Rectal smooth muscle tissue (tissue), 1 donor: ENCODE data around the gene RASA1.
"Not testable (repeated sequence)": the region's sequence is repeated elsewhere in the genome, so short reads cannot be mapped to it uniquely, and the experiment has no call there.

Experiments
- H3K27ac ChIP-seq: one replicate; pipeline ENCODE4 v1.7.0; 2013; ENCODE audit warnings: low read depth, low read length, inconsistent platforms
- H3K27me3 ChIP-seq: one replicate; pipeline ENCODE4 v1.7.0; 2013; ENCODE audit warnings: low read length; ENCODE audit not compliant: control insufficient read depth, insufficient read depth
- H3K36me3 ChIP-seq: one replicate; pipeline ENCODE4 v1.7.0; 2013; ENCODE audit warnings: low read length; ENCODE audit not compliant: control insufficient read depth, insufficient read depth
- H3K4me1 ChIP-seq: one replicate; pipeline ENCODE4 v1.7.0; 2013; ENCODE audit warnings: low read length; ENCODE audit not compliant: control insufficient read depth, insufficient read depth
- H3K4me3 ChIP-seq: one replicate; pipeline ENCODE4 v1.7.0; 2013; ENCODE audit warnings: low read length
- H3K9ac ChIP-seq: one replicate; pipeline ENCODE4 v1.7.0; 2013; ENCODE audit warnings: low read length

The RASA1 gene

DNA sequence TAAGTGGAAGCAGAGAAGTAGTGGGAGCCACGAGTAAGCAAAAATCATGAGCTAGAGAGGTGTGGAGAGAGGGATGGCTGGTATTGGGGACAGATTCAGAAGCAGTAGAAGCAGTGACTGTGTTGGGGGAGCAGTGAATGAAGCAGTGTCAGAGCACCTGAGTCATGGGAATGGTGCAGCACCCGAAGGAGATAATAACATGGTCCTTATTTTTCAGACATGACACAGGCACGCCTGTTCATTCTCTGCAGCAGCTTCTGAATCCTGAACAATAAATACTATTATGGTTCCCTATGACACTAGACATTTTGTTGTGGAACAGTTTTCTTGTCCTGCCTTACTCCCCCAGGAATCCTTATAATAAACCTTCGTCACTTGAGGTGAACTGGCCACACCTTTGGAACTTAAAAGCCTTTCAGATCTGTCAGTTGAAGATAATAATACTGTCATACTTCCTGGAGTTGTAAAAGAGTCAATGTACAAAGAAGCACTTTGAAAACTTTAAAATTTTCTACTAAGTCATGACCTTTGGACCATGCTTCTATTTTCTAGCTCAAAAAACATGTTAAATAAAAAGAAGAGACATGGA, 7.0 kb upstream of the RASA1 start:
- Histone ChIP-seq H3K4me3 (no peak overlapping the region), H3K27ac (no peak overlapping the region), H3K9ac (no peak overlapping the region), H3K27me3 (no peaks in the 10 kb centered on the region), H3K36me3 (no peaks in the 10 kb centered on the region), H3K4me1 (no peaks in the 10 kb centered on the region)

- H3K4me3 ChIP-seq = no peak overlapping the region
- no peak overlapping the region for H3K9ac ChIP-seq
- no peaks in the 10 kb centered on the region for H3K36me3 ChIP-seq
- H3K4me1 ChIP-seq = peaks cover 3% of the 10 kb centered on the region
- no peak overlapping the region for H3K27ac ChIP-seq
- no peaks in the 10 kb centered on the region for H3K27me3 ChIP-seq
Observed at GRCh38 chr5:87263498-87263897, 4.2 kb upstream of the RASA1 start.

- Histone ChIP-seq H3K27me3 (no peaks in the 10 kb centered on the region), H3K4me1 (peaks cover 10% of the 10 kb centered on the region), H3K9ac (peak overlapping the region; percentile 82), H3K4me3 (peak overlapping the region; percentile 87), H3K27ac (peak overlapping the region; percentile 86), H3K36me3 (no peaks in the 10 kb centered on the region)
Observed at GRCh38 chr5:87266914-87267573, 639 bp upstream of the RASA1 start.

DNA sequence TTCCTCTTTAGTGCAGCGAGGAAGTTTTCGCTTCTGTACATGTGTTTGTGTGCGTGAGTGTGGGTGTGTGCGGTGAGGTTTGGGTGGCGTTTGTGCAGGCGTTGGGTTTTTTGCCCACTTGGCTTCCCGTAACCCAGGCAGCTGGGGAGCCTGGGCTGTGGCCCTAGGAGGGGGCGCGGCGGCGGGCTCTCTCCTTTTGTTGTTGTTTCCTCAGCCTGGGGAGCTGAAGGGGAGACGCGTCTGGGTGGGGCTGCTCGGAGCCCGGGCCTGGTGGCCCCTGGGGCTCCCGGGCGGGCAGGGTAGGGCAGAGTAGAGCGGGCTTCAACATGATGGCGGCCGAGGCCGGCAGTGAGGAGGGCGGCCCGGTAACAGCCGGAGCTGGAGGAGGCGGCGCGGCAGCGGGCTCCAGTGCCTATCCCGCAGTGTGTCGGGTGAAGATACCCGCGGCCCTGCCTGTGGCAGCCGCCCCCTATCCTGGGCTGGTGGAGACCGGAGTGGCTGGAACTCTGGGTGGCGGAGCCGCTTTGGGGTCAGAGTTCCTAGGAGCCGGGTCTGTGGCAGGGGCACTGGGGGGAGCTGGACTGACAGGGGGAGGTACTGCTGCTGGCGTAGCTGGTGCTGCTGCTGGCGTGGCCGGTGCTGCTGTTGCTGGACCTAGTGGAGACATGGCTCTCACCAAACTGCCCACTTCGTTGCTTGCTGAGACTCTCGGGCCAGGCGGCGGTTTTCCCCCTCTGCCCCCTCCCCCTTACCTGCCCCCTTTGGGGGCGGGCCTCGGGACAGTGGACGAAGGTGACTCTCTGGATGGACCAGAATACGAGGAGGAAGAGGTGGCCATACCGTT, 665 bp downstream of the RASA1 start:
- H3K27ac ChIP-seq = peak overlapping the region; percentile 86
- H3K27me3 ChIP-seq = no peaks in the 10 kb centered on the region
- peaks cover 10% of the 10 kb centered on the region for H3K4me1 ChIP-seq
- H3K36me3 ChIP-seq = no peaks in the 10 kb centered on the region
- peak overlapping the region; percentile 74 for H3K9ac ChIP-seq
- peak overlapping the region; percentile 87 for H3K4me3 ChIP-seq

DNA sequence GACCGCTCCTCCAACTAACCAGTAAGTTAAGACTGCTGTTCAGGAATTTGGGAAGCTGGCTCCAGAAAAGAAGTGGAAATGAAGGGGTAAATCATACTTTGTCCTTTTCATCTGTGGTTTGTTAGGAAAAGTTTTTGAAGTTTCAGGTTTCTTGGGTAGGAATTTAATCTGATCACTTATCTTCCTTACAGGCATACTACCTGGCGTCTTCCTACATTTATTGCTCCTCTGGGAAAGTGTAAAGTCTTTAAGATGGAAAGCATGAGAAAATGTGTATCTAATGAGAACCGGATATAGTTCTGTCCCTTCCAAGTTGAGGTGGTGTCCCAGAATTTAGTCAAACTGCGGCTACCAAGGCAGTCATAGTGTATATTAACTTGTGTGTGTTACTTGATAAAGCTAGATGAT, 1.3 kb downstream of the RASA1 start:
- Histone ChIP-seq H3K27ac (no peak overlapping the region), H3K4me1 (peaks cover 10% of the 10 kb centered on the region)

GRCh38 chr5:87270888-87271287, 3.2 kb downstream of the RASA1 start:
- not testable (repeated sequence) for H3K4me1 ChIP-seq, H3K9ac ChIP-seq, H3K27me3 ChIP-seq

More for the DNA sequence above, 1.3 kb downstream of the RASA1 start:
- Histone ChIP-seq H3K4me3 (peak overlapping the region; percentile 87), H3K27me3 (no peaks in the 10 kb centered on the region), H3K36me3 (no peaks in the 10 kb centered on the region), H3K9ac (peak overlapping the region; percentile 74)

GRCh38 chr5:87276655-87277054, 9.0 kb downstream of the RASA1 start:
- Histone ChIP-seq H3K4me3 (no peak overlapping the region), H3K4me1 (no peaks in the 10 kb centered on the region), H3K27ac (no peak overlapping the region), H3K36me3 (no peaks in the 10 kb centered on the region), H3K9ac (no peak overlapping the region), H3K27me3 (no peaks in the 10 kb centered on the region)

More at GRCh38 chr5:87270888-87271287, 3.2 kb downstream of the RASA1 start:
- H3K36me3 ChIP-seq, H3K27ac ChIP-seq, H3K4me3 ChIP-seq: not testable (repeated sequence)

DNA sequence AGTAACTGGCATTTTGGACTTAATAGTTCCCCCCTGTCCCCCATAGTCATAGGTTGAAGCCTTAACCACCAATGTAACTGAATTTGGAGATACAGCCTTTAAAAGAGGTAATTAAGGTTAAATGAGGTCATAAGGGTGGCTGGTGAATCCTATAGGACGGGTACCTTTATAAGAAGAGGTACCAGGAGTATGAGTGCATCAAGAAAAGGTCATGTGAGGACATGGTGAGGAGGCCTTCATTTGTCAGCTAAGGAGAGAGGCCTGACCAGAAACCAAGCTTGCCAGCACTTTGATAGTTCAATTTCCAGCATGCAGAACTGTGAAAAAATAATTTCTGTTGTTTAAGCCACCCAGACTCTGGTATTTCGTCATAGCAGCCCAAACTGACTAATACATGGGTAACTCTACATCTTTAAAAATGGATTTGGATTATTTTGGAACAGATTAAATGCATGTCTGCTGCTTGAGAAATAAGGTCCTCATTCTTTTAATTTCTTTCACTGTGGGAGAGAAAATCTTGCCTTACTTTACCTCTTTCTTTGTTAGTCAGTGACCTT, 9.7 kb downstream of the RASA1 start:
- H3K27ac ChIP-seq = no peak overlapping the region
- no peaks in the 10 kb centered on the region for H3K27me3 ChIP-seq
- no peaks in the 10 kb centered on the region for H3K36me3 ChIP-seq
- no peaks in the 10 kb centered on the region for H3K4me1 ChIP-seq
- no peak overlapping the region for H3K4me3 ChIP-seq
- H3K9ac ChIP-seq = no peak overlapping the region

DNA sequence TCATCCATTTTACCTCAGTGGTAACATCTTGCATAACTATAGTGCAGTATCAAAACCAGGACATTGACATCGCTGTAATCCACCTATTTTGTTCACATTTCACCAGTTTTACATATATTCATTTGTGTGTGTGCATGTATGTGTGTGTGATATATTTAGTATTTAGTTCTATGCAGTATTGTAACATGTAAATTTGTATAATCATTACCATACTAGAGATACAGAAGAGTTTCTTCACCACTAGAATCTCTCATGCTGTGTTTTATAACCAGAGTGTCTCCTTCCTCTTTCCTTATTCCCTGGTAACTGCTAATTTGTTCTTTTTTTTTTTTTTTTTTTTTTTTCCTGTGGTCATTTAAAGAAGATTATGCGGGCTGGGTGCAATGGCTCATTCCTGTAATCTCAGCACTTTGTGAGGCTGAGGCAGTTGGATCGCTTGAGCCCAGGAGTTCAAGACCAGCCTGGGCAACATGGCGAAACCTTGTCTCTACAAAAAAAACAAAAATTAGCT, 11.0 kb downstream of the RASA1 start:
- no peak overlapping the region for H3K9ac ChIP-seq
- H3K4me1 ChIP-seq = no peaks in the 10 kb centered on the region
- H3K27me3 ChIP-seq = no peaks in the 10 kb centered on the region
- no peaks in the 10 kb centered on the region for H3K36me3 ChIP-seq
- no peak overlapping the region for H3K27ac ChIP-seq
- no peak overlapping the region for H3K4me3 ChIP-seq

GRCh38 chr5:87282269-87282668, 14.6 kb downstream of the RASA1 start:
- Histone ChIP-seq H3K9ac (no peak overlapping the region), H3K4me1 (no peaks in the 10 kb centered on the region), H3K4me3 (no peak overlapping the region), H3K27me3 (no peaks in the 10 kb centered on the region), H3K27ac (no peak overlapping the region), H3K36me3 (no peaks in the 10 kb centered on the region)

GRCh38 chr5:87287266-87287665, 19.6 kb downstream of the RASA1 start:
- H3K9ac ChIP-seq, H3K27me3 ChIP-seq, H3K36me3 ChIP-seq, H3K4me3 ChIP-seq, H3K27ac ChIP-seq, H3K4me1 ChIP-seq: not testable (repeated sequence)

- H3K4me1 ChIP-seq = peaks cover 5% of the 10 kb centered on the region
- H3K4me3 ChIP-seq = no peak overlapping the region
- H3K36me3 ChIP-seq = no peaks in the 10 kb centered on the region
- no peak overlapping the region for H3K27ac ChIP-seq
- no peaks in the 10 kb centered on the region for H3K27me3 ChIP-seq
- no peak overlapping the region for H3K9ac ChIP-seq
Observed at GRCh38 chr5:87298692-87299362, 31.1 kb downstream of the RASA1 start.
